Activated T-helper 1 cell treated with anti-CD3 and anti-CD28 coated beads, Interleukin-2, amount 50 U/mL, for 16 hours (primary cell): Measurements from ENCODE around the gene LAT.
A peak's percentile ranks its signal among the peaks of the same experiment; 100 is the strongest.

ENCODE experiments used
- DNase-seq, 2 donors: peaks; one replicate each; pipeline ENCODE4 v3.0.0-alpha.2; 2020; ENCODE audit warnings: low read depth in 1 of 2, low spot score in 1 of 2

LAT gene

GRCh38 chr16:29007730-29008593 is 23.1 kb downstream of the LAT start:
- DNase-seq, result peak; percentile 50 to 55

- no peak for DNase-seq
Measured at GRCh38 chr16:29009050-29009837, 24.4 kb downstream of the LAT start.

DNA sequence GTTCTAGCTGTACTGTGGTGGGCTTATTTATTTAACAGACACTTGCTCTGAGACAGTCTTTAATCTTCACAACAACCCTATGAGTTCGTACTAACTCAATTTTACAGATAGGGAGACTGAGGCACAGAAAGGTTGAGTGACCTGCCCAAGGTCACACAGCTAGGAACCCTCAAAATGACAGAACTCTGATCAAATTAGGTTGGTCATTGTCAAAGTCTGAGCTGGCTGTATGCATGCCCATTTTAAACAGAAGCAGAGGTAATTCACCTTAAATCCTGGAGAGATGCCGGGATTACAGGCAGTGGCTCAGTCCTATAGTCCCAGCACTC is 24.9 kb downstream of the LAT start:
- no peak for DNase-seq

- no peak for DNase-seq
Measured at GRCh38 chr16:29011112-29011511, 26.3 kb downstream of the LAT start.

DNA sequence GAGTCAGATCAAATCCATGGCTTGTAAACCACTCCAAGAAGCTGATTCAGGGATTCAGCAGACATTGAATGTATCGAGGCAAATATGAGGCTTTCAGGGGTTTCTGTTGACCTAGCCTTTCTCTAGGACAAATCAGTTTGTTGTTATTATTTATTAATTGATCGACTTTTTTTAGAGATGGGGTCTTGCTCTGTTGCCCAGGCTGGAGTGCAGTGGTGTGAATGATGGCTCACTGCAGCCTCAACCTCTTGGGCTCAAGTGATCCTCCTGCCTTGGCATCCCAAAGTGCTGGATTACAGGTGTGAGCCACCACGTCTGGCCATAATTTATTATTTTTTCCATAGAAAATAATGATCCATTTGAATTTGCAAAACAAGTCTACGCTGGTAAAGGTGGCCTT is 27.0 kb downstream of the LAT start:
- DNase-seq, result no peak

GRCh38 chr16:29012913-29013553 is 28.2 kb downstream of the LAT start:
- DNase-seq, result no peak

DNA sequence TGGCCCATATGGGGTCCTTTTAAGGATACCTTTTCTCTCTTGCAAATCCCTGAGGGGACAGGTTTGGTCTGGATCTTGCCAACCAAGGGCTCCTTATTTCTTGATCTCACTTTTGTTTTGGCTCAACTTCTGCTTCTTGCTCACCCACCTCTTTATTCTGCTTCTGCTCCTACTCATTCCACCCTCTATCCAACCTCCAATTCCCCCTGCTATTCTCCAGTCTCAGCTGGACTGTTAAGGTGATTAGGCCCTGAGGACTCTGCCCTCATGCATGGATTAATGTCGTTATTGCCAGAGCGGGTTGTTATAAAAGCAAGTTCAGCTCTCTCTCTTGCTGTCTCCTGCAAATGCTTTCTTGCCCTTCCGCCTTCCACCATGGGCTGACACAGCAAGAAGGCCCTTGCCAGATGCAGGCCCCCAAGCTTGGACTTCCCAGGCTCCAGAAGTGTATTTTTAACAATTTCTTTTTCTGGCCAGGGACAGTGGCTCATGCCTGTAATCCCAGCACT is 29.8 kb downstream of the LAT start:
- no peak for DNase-seq

DNA sequence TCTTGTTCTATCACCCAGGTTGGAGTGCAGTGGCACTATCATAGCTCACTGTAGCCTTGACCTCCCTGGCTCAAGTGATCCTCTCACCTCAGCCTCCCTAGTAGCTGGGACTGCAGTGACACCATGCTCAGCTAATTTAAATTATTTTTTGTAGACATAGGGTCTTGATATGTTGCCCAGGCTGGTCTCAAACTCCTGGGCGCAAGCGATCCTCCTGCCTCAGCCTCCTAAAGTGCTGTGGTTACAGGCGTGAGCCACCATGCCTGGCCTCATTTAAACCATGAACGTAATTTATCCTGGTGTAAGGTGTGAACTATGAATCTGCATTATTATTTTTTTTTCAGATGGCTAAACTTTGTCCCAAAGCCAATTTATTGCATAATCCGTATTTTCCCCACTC is 37.3 kb downstream of the LAT start:
- DNase-seq, result no peak

DNA sequence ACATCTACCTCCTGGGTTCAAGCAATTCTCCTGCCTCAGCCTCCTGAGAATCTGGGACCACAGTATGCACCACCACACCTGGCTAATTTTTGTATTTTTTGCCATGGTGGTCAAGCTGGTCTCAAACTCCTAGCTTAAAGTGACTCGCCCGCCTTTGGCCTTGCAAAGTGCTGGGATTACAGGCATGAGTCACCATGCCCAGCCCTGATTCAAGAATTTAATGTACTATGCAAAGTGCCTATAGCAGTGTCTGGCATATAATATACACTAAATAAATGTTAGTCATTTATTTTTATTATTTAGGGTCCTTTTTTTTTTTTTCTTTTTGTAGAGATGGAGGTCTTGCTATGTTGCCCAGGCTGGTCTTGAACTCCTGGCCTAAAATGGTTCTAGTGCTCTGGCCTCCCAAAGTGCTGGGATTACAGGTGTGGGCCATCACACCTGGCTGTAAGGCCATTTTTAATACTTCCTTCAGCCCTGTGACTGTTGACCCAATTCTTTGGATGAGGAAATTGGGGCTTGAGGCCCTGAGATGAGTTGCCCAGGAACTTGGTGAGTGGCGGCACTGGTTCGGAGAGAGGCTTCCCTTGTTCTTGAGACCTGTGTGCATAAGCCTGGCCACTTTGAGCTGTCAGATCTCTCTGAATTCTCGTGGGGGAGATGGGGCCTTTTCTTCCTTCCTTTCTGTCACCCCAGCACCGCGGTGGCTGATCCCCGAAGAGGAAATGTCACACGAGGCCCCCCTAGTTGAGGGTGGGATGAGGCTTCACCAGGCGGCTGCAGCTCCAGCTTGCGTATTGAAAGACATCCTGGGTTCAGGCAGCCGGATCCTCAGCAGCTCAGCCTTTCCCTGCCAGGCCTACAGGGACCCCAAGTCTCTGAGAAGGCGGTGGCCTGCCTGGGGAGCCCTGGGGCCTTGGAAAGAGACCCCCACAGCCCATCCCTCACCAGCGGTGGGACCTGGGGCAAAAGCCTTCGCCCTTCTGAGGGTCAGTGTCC is 38.7 kb downstream of the LAT start:
- DNase-seq, result no peak

GRCh38 chr16:29024278-29024677 is 39.4 kb downstream of the LAT start:
- DNase-seq, result no peak

DNA sequence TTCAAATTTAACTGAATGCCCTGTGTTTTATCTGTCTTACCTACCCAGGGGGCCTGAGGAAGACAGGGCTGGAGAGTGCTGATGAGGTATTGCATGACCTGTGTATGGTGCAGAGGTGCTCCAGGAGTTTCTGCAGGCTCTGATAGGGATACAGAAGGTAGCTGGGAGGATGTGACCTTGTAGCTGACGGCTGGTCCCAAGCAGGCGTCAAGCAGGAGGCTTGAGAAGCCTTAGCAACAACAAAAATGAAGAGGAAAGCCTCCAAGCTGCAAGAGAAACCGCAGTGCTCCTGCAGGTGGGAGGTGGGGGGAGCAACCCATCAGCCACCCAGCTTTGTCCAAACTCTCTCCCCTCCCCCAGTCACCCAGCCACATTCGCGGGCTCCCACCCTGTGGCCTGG is 40.4 kb downstream of the LAT start:
- no peak for DNase-seq

DNA sequence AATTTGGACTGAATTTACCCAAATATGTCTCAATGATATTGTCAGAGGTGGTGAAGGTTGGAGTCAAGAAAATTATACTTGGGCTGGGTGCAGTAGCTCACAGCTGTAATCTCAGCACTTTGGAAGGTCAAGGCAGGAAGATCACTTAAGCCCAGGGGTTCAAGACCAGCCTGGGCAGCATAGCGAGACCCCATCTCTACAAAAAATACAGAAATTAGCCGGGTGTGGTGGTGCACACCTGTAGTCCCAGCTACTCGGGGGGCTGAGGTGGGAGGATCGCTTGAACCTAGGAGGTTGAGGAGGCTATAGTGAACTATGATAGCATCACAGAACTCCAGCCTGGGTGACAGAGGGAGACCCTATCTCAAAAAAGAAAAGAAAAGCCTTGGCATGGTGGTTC is 40.9 kb downstream of the LAT start:
- no peak for DNase-seq

DNA sequence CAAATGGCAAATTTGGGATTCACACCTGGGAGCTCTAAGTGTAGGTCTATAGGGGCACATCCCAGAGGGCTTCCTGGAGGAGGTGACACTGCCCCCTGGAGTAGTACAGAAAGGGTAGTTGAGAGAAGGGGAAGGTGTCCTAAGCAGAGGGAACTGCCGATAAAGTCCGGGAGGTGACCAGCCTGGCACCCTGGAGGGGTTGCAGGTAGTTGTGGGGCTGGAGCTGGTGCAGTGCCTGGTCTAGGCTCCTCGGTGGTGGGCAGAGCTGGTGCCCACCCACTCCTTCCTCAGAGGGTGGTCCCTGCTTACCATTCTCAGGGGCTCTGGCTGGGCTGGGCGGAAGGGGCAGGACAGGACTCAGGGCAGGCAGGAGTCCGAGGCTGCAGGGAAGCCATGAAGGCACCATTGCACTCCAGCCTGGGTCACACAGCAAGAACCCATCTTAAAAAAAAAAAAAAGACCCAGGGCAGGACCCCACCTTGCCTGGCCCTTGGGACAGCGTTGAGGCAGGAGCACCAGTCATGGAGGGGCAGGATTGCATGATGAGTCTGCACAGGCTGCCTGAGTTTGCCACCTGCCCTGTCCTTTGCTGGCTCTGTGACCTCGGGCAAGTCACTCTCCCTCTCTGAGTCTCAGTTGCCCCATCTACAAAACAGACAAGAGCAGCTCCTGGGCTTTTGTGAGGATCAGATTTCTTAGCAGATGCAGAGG is 43.8 kb downstream of the LAT start:
- no peak for DNase-seq

DNA sequence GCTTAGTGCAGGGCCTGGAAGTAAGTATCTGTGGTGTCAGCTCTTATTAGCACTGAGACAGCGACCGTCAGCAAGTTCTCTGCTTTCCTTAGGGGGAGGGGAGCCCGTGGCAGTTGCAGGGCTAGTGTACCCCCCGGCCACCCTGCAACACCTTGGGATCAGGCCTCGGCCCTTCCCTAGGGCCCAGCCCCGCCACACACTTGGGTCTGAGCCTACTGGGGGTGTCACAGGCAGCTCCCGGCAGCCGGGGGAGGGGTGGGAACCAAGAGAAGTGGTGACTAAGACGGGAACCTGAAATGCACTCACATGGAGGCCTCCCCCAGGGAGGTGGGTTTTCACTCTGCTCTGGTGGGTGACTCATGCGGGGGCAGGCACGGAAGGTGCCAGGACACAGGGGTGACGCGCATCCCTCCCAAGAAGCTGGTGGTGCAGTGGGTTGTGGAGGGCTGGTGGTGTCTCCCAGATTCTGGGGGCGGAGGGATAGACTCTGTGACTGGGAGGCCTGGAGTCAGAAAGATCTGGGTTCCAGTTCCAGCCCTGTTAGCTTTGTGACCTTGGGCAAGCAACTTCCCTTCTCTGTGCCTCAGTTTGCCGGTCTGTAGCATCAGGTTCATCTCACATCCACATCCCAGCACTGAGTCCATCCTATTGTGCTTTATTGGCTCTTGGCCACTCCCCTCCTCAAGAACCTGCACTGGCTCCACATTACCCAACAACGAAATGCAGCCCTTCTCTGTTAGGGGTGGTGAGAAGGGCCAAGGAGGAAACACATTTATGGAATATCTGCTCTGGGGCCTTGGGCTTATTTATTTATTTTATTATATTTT is 44.5 kb downstream of the LAT start:
- peak; percentile 42 to 75 for DNase-seq

DNA sequence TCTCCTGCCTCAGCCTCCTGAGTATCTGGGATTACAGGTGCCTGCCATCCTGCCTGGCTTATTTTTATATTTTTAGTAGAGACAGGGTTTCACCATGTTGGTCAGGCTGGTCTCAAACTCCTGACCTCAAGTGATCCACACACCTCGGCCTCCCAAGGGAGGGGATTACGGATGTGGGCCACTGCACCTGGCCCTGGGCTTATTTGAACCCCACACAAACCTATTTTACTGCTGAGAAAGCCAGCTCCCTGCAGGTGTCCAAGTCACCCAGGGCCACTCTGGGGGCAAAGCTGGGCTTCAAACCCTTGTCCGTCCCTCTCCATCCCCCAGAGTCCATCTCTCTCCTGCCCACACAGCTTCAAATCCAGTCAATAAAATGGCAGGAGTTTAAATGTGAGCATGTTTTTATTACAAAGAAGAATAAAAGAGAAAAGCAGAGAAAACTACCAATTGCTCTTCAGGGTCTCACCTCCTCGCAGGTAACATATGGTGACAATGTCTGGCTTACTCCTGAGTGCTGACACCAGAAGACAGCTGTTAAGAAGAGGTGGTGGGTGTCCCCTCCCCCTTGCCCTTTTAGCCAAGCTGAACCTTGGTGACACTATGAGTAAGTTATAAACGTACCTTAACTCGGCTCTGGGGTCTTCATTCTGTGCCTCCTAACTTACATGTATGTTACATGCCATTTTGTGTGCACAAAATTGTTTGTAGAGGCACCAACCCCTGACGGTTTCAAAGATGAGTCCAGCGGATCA is 45.4 kb downstream of the LAT start:
- DNase-seq, result no peak
